ENCODE measurements around the gene HBS1L.
"Not testable (repeated sequence)": the region's sequence is repeated elsewhere in the genome, so short reads cannot be mapped to it uniquely, and the experiment has no call there.

Gene HBS1L

DNA sequence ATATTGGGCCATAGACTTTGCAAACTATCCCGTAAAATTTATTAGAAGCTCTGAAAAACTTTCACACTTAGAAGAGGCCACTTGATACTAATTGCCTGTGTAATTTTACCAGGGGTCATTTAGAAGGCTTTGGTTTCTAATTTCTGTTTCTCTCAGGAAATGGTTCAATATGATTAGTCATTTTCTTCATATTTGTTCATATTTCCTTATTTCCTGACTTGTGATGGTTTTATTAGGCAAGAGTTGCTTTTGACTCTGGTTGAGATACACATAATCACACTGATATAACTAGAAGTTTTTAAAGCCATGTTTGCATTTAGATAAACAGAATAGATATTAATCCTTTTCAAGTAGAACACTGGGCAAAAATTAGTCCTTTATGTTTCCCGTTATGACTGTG, 11.8 kb upstream of the HBS1L start:
- H3K36me3 ChIP-seq (ENCODE audit: control insufficient read depth, insufficient read depth, low read length): no peaks in the 10 kb centered on the region
- H3K27me3 ChIP-seq (replicated peaks; ENCODE audit: control insufficient read depth, insufficient read depth, low read length): no peaks in the 10 kb centered on the region
- TF ChIP-seq, protein P1, sequence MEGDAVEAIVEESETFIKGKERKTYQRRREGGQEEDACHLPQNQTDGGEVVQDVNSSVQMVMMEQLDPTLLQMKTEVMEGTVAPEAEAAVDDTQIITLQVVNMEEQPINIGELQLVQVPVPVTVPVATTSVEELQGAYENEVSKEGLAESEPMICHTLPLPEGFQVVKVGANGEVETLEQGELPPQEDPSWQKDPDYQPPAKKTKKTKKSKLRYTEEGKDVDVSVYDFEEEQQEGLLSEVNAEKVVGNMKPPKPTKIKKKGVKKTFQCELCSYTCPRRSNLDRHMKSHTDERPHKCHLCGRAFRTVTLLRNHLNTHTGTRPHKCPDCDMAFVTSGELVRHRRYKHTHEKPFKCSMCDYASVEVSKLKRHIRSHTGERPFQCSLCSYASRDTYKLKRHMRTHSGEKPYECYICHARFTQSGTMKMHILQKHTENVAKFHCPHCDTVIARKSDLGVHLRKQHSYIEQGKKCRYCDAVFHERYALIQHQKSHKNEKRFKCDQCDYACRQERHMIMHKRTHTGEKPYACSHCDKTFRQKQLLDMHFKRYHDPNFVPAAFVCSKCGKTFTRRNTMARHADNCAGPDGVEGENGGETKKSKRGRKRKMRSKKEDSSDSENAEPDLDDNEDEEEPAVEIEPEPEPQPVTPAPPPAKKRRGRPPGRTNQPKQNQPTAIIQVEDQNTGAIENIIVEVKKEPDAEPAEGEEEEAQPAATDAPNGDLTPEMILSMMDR (IDR thresholded peaks at IDR 0.05; ENCODE audit: insufficient read depth, low read length, poor library complexity, severe bottlenecking): no peak
- H3K4me3 ChIP-seq (replicated peaks; ENCODE audit: low read depth, low read length): no peak overlapping the region
- DNase-seq (ENCODE audit: extremely low read depth, insufficient read length): peak; percentile 26

DNA sequence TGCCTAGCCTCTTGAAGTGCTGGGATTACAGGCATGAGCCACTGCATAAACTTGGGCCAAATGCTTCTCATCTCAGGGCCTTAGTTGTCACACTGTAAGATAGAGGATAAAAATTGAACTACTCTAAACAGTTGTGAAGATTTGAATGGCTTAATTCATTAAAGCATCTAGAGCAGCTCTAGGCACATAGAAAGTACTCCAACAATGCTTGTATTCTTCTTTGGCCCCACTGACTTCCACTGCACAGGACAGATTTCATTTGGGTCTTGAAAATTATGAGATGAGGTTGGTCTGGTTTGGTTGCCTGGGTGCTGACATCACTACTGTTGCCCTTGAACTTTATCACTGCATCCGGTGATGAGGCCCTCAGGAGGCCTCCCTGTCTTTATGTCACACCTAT, 10.0 kb upstream of the HBS1L start:
- H3K27me3 ChIP-seq (replicated peaks; ENCODE audit: control insufficient read depth, insufficient read depth, low read length): no peaks in the 10 kb centered on the region
- H3K4me3 ChIP-seq (replicated peaks; ENCODE audit: low read depth, low read length): no peak overlapping the region

DNA sequence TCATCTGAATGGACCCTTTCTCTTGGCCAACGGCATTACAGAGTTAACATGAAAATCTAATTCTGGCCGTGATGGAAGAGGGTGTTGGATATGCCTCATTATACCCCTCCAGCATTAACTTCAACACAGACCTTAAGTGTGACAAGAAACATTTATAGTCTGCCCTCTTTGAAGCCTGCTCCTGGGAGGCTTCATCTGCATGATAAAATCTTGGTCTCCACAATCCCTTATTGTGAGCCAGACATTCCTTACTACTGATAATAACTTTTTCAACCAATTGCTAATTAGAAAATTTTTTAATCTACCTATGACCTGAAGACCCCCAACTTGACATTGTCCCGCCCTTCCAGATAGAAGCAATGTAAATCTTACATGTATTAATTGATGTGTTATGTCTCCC, 9.3 kb upstream of the HBS1L start:
- TF ChIP-seq, protein P1 (IDR thresholded peaks at IDR 0.05; ENCODE audit: insufficient read depth, low read length, poor library complexity, severe bottlenecking): no peak
- DNase-seq (ENCODE audit: extremely low read depth, insufficient read length): no peak
- H3K27me3 ChIP-seq (replicated peaks; ENCODE audit: control insufficient read depth, insufficient read depth, low read length): no peaks in the 10 kb centered on the region
- H3K36me3 ChIP-seq (ENCODE audit: control insufficient read depth, insufficient read depth, low read length): no peaks in the 10 kb centered on the region
- no peak overlapping the region for H3K4me3 ChIP-seq (replicated peaks; ENCODE audit: low read depth, low read length)

More for the DNA sequence above, 10.0 kb upstream of the HBS1L start:
- DNase-seq (ENCODE audit: extremely low read depth, insufficient read length): no peak
- TF ChIP-seq, protein P1 (IDR thresholded peaks at IDR 0.05; ENCODE audit: insufficient read depth, low read length, poor library complexity, severe bottlenecking): no peak
- no peaks in the 10 kb centered on the region for H3K36me3 ChIP-seq (ENCODE audit: control insufficient read depth, insufficient read depth, low read length)

DNA sequence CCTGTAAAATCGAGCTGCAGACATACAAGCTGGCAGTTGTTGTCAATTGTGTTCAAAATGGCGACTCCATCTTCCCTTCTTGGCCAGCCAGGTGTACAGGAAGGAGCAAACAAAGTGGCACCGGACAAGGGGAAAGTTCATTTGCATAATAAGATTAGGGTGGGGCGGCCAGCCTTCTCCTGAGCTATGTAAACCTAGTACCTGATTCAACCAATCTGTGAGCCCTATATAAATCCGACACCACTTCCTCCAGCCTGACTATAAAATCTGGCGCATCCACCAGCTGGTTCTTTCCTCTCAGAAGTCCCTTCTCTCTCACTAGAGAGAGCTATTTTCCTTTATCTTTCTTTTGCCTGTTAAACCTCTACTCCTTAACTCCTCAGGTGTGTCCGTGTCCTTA, 8.1 kb upstream of the HBS1L start:
- DNase-seq (ENCODE audit: extremely low read depth, insufficient read length): no peak
- TF ChIP-seq, protein P1 (IDR thresholded peaks at IDR 0.05; ENCODE audit: insufficient read depth, low read length, poor library complexity, severe bottlenecking): no peak
- H3K36me3 ChIP-seq (ENCODE audit: control insufficient read depth, insufficient read depth, low read length): no peaks in the 10 kb centered on the region
- no peak overlapping the region for H3K4me3 ChIP-seq (replicated peaks; ENCODE audit: low read depth, low read length)
- no peaks in the 10 kb centered on the region for H3K27me3 ChIP-seq (replicated peaks; ENCODE audit: control insufficient read depth, insufficient read depth, low read length)

DNA sequence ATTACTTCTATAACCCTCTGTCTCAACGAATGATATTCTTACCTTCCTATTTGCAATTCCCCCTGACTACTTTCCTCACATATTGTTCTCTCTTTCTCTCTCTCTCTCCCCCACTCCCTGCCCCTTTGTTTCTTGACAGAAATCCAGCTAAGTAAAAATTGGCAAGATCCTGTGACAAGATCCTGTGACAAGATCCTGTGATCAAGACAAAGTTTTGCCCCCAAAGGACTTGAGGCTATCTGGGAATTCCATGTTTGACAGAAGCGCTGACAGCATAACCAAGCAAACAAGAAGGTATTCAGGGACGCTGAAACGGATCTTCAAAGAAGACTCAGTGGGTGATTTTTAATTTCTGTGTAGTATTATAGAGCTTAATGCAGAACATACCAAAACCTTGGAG, 5.5 kb upstream of the HBS1L start:
- Histone ChIP-seq H3K27me3 (replicated peaks; ENCODE audit: control insufficient read depth, insufficient read depth, low read length) (no peaks in the 10 kb centered on the region), H3K36me3 (ENCODE audit: control insufficient read depth, insufficient read depth, low read length) (no peaks in the 10 kb centered on the region), H3K4me3 (replicated peaks; ENCODE audit: low read depth, low read length) (no peak overlapping the region)
- TF ChIP-seq, protein P1 (IDR thresholded peaks at IDR 0.05; ENCODE audit: insufficient read depth, low read length, poor library complexity, severe bottlenecking): no peak
- DNase-seq (ENCODE audit: extremely low read depth, insufficient read length): no peak

DNA sequence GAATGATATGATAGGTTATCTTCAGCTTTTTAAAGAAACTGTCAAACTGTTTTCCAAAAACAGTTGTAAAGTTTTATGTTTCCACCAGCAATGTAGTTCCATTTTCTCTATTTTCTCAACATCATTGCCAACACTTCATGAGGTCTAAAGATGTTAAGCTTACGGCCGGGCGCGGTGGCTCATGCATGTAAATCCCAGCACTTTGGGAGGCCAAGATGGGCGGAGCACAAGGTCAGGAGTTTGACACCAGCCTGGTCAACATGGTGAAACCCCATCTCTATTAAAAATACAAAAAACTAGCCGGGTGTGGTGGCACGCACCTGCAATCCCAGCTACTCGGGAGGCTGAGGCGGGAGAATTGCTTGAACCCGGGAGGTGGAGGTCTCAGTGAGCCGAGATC, 3.7 kb upstream of the HBS1L start:
- DNase-seq (ENCODE audit: extremely low read depth, insufficient read length); H3K4me3 ChIP-seq (replicated peaks; ENCODE audit: low read depth, low read length); H3K36me3 ChIP-seq (ENCODE audit: control insufficient read depth, insufficient read depth, low read length); H3K27me3 ChIP-seq (replicated peaks; ENCODE audit: control insufficient read depth, insufficient read depth, low read length): not testable (repeated sequence)

Measured in GM06990 (cell line).